Measurements from ENCODE around the gene CACHD1.

CACHD1 gene

GRCh38 chr1:64517640-64518039 is 47.7 kb downstream of the CACHD1 start:
- no peak for DNase-seq (ENCODE audit: low read depth)
- TF ChIP-seq CTCF (IDR thresholded peaks at IDR 0.05; ENCODE audit: insufficient read depth, low read depth, low read length, missing control alignments) = no peak
- no peak overlapping the region for H3K4me3 ChIP-seq (ENCODE audit: low read depth, low read length)

GRCh38 chr1:64518692-64519481 is 49.0 kb downstream of the CACHD1 start:
- no peak overlapping the region for H3K4me3 ChIP-seq (ENCODE audit: low read depth, low read length)
- TF ChIP-seq CTCF (IDR thresholded peaks at IDR 0.05; ENCODE audit: insufficient read depth, low read depth, low read length, missing control alignments) = no peak
- no peak for DNase-seq (ENCODE audit: low read depth)

GRCh38 chr1:64519901-64520300 is 50.0 kb downstream of the CACHD1 start:
- no peak overlapping the region for H3K4me3 ChIP-seq (ENCODE audit: low read depth, low read length)
- DNase-seq (ENCODE audit: low read depth) = no peak
- no peak for TF ChIP-seq CTCF (IDR thresholded peaks at IDR 0.05; ENCODE audit: insufficient read depth, low read depth, low read length, missing control alignments)

- TF ChIP-seq CTCF (IDR thresholded peaks at IDR 0.05; ENCODE audit: insufficient read depth, low read depth, low read length, missing control alignments) = no peak
- H3K4me3 ChIP-seq (ENCODE audit: low read depth, low read length) = no peak overlapping the region
- no peak for DNase-seq (ENCODE audit: low read depth)
Observed at GRCh38 chr1:64522740-64523139, 52.8 kb downstream of the CACHD1 start.

GRCh38 chr1:64523413-64524337 is 53.7 kb downstream of the CACHD1 start:
- TF ChIP-seq CTCF (IDR thresholded peaks at IDR 0.05; ENCODE audit: insufficient read depth, low read depth, low read length, missing control alignments) = no peak
- no peak for DNase-seq (ENCODE audit: low read depth)
- no peak overlapping the region for H3K4me3 ChIP-seq (ENCODE audit: low read depth, low read length)

GRCh38 chr1:64524614-64525013 is 54.7 kb downstream of the CACHD1 start:
- H3K4me3 ChIP-seq (ENCODE audit: low read depth, low read length) = no peak overlapping the region
- TF ChIP-seq CTCF (IDR thresholded peaks at IDR 0.05; ENCODE audit: insufficient read depth, low read depth, low read length, missing control alignments) = no peak
- DNase-seq (ENCODE audit: low read depth) = no peak

All from GM12865 (cell line).